Measurements from ENCODE around the gene PTPRG. TPM values are rescaled to one million over a fixed set of nuclear protein-coding genes. Genes with fewer than 3 reads are reported as not detected.
A peak's percentile ranks its signal among the peaks of the same experiment; 100 is the strongest.

PTPRG gene
- total RNA-seq, 2 donors from 2014 or later, result 76.5 to 108 TPM

- no peak overlapping the region for H3K27ac ChIP-seq (ENCODE audit: low read depth, low read length)
- H3K9me3 ChIP-seq (ENCODE audit: control insufficient read depth, low read length), result peaks cover 11% of the 10 kb centered on the region
- H3K9ac ChIP-seq (ENCODE audit: extremely low read depth, low read length, poor library complexity, severe bottlenecking), result no peak overlapping the region
- H3K4me1 ChIP-seq (ENCODE audit: control insufficient read depth, insufficient read depth, low read length), result no peaks in the 10 kb centered on the region
- no peak for TF ChIP-seq CTCF (conservative IDR thresholded peaks at IDR 0.05)
- peaks cover 10% of the 10 kb centered on the region for H3K9me3 Mint-ChIP-seq
- peaks cover 21% of the 10 kb centered on the region for H3K4me1 Mint-ChIP-seq
- H3K27me3 ChIP-seq (ENCODE audit: control insufficient read depth, insufficient read depth, low read length, poor library complexity, severe bottlenecking), result no peaks in the 10 kb centered on the region
- H3K36me3 Mint-ChIP-seq (ENCODE audit: low read depth), result peaks cover 6% of the 10 kb centered on the region
- no peak overlapping the region for H3K4me3 ChIP-seq (ENCODE audit: low read length)
- no peak overlapping the region for H3K4me3 Mint-ChIP-seq
- 63 to 75% methylated on average over 2 to 3 of the region's 3 CpGs for WGBS, 2 experiments (ENCODE audit: insufficient coverage in 1 of 2, insufficient read length in 1 of 2)
- H3K36me3 ChIP-seq (ENCODE audit: control insufficient read depth, insufficient read depth, low read length), result peaks cover 3% of the 10 kb centered on the region
- DNase-seq, result no peak
- H3K27ac Mint-ChIP-seq, result peak overlapping the region; percentile 46
- no peaks in the 10 kb centered on the region for H3K27me3 Mint-ChIP-seq (ENCODE audit: insufficient read depth)
Observed at GRCh38 chr3:61634678-61635077, 73.3 kb downstream of the PTPRG start.

GRCh38 chr3:61637088-61638051 lies 76.0 kb downstream of the PTPRG start:
- H3K9me3 ChIP-seq (ENCODE audit: control insufficient read depth, low read length), result peaks cover 11% of the 10 kb centered on the region
- H3K4me1 ChIP-seq (ENCODE audit: control insufficient read depth, insufficient read depth, low read length), result no peaks in the 10 kb centered on the region
- H3K4me1 Mint-ChIP-seq, result peaks cover 32% of the 10 kb centered on the region
- peak overlapping the region; percentile 47 for H3K27ac Mint-ChIP-seq
- H3K27me3 Mint-ChIP-seq (ENCODE audit: insufficient read depth), result no peaks in the 10 kb centered on the region
- TF ChIP-seq CTCF (conservative IDR thresholded peaks at IDR 0.05), result no peak
- H3K36me3 ChIP-seq (ENCODE audit: control insufficient read depth, insufficient read depth, low read length), result peaks cover 3% of the 10 kb centered on the region
- H3K36me3 Mint-ChIP-seq (ENCODE audit: low read depth), result peaks cover 6% of the 10 kb centered on the region
- WGBS, 2 experiments (ENCODE audit: insufficient coverage in 1 of 2, insufficient read length in 1 of 2), result 91 to 93% methylated on average over 8 to 15 of the region's 16 CpGs
- H3K4me3 ChIP-seq (ENCODE audit: low read length), result no peak overlapping the region
- no peak overlapping the region for H3K27ac ChIP-seq (ENCODE audit: low read depth, low read length)
- no peak overlapping the region for H3K9ac ChIP-seq (ENCODE audit: extremely low read depth, low read length, poor library complexity, severe bottlenecking)
- no peak overlapping the region for H3K4me3 Mint-ChIP-seq
- no peaks in the 10 kb centered on the region for H3K27me3 ChIP-seq (ENCODE audit: control insufficient read depth, insufficient read depth, low read length, poor library complexity, severe bottlenecking)
- DNase-seq, result no peak
- H3K9me3 Mint-ChIP-seq, result peaks cover 10% of the 10 kb centered on the region

GRCh38 chr3:61638741-61639140 lies 77.4 kb downstream of the PTPRG start:
- Mint-ChIP-seq H3K4me1 (peaks cover 41% of the 10 kb centered on the region), H3K9me3 (peaks cover 3% of the 10 kb centered on the region), H3K36me3 (ENCODE audit: low read depth) (peaks cover 8% of the 10 kb centered on the region), H3K27ac (no peak overlapping the region), H3K4me3 (no peak overlapping the region), H3K27me3 (ENCODE audit: insufficient read depth) (no peaks in the 10 kb centered on the region)
- H3K27me3 ChIP-seq (ENCODE audit: control insufficient read depth, insufficient read depth, low read length, poor library complexity, severe bottlenecking), result no peaks in the 10 kb centered on the region
- H3K4me1 ChIP-seq (ENCODE audit: control insufficient read depth, insufficient read depth, low read length), result no peaks in the 10 kb centered on the region
- TF ChIP-seq CTCF (conservative IDR thresholded peaks at IDR 0.05), result no peak
- H3K4me3 ChIP-seq (ENCODE audit: low read length), result no peak overlapping the region
- H3K36me3 ChIP-seq (ENCODE audit: control insufficient read depth, insufficient read depth, low read length), result peaks cover 3% of the 10 kb centered on the region
- no peaks in the 10 kb centered on the region for H3K9me3 ChIP-seq (ENCODE audit: control insufficient read depth, low read length)
- WGBS, 2 experiments (ENCODE audit: insufficient coverage in 1 of 2, insufficient read length in 1 of 2), result 100% methylated on average over 1 of the region's 1 CpG; no CpG with 5 or more reads in 1 of the 2 experiments
- no peak overlapping the region for H3K27ac ChIP-seq (ENCODE audit: low read depth, low read length)
- H3K9ac ChIP-seq (ENCODE audit: extremely low read depth, low read length, poor library complexity, severe bottlenecking), result no peak overlapping the region
- DNase-seq, result no peak
